PFSK-1 (cell line): ENCODE data around the gene SLC4A11.

Source experiments
- POLR2AphosphoS5 ChIP-seq: IDR thresholded peaks from 2 replicates; pipeline ENCODE4 v1.6.1; 2012; ENCODE audit warnings: low read depth, mild to moderate bottlenecking, control low read depth, low read length, moderate library complexity
- REST ChIP-seq, 2 experiments: IDR thresholded peaks; 2 replicates each; pipeline versions ENCODE4 v1.6.1 to v1.8.0; 2011 to 2012; ENCODE audit warnings: low read depth in 2 of 2, low read length in 2 of 2, control low read depth in 1 of 2, inconsistent platforms in 1 of 2, mild to moderate bottlenecking in 1 of 2, moderate library complexity in 1 of 2; ENCODE audit not compliant: insufficient read depth in 1 of 2

GRCh38 chr20:3239867-3240775 is 1.1 kb upstream of the SLC4A11 start:
- TF ChIP-seq POLR2AphosphoS5 = no peak
- TF ChIP-seq REST (IDR thresholded peaks at IDR 0.05; ENCODE audit: insufficient read depth in 1 of 2, low read depth in 2 of 2, low read length in 2 of 2) = no peak
